ENCODE results near the gene ATIC.

The ATIC gene

GRCh38 chr2:215396595-215397313 is 84.9 kb downstream of the ATIC start:
- DNase-seq (ENCODE audit: extremely low spot score), result no peak
- ChIA-PET CTCF (interaction anchor here (1.3 to 1.5 kb wide), 2 partner anchors 13 to 17 kb away, joined by 3 to 4 read pairs; no protein-coding TSS in a partner anchor), POLR2A (no interaction called here)
- no peak for TF ChIP-seq CTCF (IDR thresholded peaks at IDR 0.05; ENCODE audit: control extremely low read depth, extremely low read depth, low read depth, missing control alignments)

DNA sequence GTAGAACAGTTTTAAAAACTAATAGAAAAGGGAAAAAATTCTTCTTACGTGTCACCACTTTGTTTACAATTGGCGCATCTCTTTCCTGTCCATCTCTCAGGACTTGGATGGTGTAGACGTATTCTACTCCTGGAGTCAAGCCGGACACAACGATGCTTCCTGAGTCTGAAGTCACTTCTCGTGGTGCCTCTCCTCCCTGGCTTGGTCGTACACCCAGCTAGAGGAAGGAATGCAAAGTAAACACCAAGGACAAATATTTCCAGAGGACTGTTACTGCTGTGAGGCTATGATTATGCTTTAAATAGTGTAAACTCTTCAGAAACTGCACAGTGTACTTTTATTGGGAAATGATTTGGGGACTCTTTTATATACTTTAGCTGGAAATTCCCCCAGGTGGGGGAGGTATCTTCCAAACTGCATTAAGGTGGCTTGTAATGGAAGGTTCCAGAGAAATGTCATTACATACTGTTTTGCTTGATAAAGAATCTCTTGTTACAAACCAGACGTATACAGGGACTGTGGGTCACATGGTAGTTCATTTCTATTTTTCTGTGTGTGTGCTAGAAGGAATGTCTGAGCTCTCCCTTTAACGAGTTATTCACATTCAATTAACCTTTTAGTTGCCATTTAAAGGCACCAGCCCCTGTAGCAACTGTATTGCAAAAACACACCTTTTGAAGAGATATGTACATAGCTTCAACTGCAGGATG is 85.9 kb downstream of the ATIC start:
- no peak for DNase-seq (ENCODE audit: extremely low spot score)
- POLR2A ChIA-PET, result no interaction called here
- CTCF ChIA-PET, result interaction anchor here (1.0 kb wide), 1 partner anchor 12 kb away, joined by 3 read pairs; no protein-coding TSS in a partner anchor
- TF ChIP-seq CTCF (IDR thresholded peaks at IDR 0.05; ENCODE audit: control extremely low read depth, extremely low read depth, low read depth, missing control alignments), result no peak

DNA sequence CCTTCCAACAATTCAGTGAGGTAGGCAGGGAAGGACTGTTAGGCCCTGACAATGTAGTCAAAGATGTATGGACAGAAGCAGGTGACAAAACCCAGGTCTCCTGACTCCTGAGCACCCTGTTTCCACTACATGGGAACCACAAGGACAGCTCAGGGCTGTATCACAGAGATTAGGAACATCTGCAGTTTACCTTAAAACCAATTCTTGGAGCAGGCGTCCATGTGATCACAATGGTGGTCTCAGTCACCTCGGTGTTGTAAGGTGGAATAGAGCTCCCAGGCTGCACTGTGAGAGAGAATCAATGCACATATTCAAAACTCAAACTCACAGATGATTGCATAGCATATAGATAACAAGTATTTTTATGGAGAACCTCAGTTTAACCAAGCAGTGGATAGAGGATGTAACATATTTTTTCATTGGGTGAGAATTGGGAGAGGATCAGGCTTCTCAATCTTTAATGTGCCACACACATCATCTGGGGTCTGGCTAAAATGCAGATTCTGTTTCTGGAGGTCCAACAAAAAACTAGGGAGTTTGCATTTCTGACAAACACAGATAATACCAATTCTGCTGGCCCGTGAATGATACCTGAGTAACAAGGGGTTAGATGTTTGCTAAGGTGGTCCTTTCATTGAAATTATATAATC is 87.3 kb downstream of the ATIC start:
- TF ChIP-seq CTCF (IDR thresholded peaks at IDR 0.05; ENCODE audit: control extremely low read depth, extremely low read depth, low read depth, missing control alignments), result no peak
- POLR2A ChIA-PET, result no interaction called here
- CTCF ChIA-PET, result interaction anchor here (1.4 kb wide), 1 partner anchor 10 kb away, joined by 3 read pairs; no protein-coding TSS in a partner anchor
- DNase-seq (ENCODE audit: extremely low spot score), result no peak
